Fibroblast of peridontal ligament (primary cell): ENCODE results near the gene RBL1.
A peak's percentile ranks its signal among the peaks of the same experiment; 100 is the strongest.
"Not testable (repeated sequence)": the region's sequence is repeated elsewhere in the genome, so short reads cannot be mapped to it uniquely, and the experiment has no call there.

Source experiments
- DNase-seq: peaks from one replicate; pipeline ENCODE4 v3.0.0-alpha.2; 2010; ENCODE audit errors: extremely low read depth

The RBL1 gene

GRCh38 chr20:37072293-37073196 lies 23.3 kb downstream of the RBL1 start:
- no peak for DNase-seq

- peak; percentile 37 for DNase-seq
Measured at GRCh38 chr20:37071481-37071911, 24.3 kb downstream of the RBL1 start.

- not testable (repeated sequence) for DNase-seq
Measured at GRCh38 chr20:37069563-37069962, 26.2 kb downstream of the RBL1 start.

- no peak for DNase-seq
Measured at GRCh38 chr20:37066168-37066567, 29.6 kb downstream of the RBL1 start.

GRCh38 chr20:37055276-37055675 lies 40.5 kb downstream of the RBL1 start:
- no peak for DNase-seq

- DNase-seq, result no peak
Measured at GRCh38 chr20:37053230-37053950, 42.4 kb downstream of the RBL1 start.

- no peak for DNase-seq
Measured at GRCh38 chr20:37042986-37043972, 52.5 kb downstream of the RBL1 start.

- not testable (repeated sequence) for DNase-seq
Measured at GRCh38 chr20:37039366-37039765, 56.4 kb downstream of the RBL1 start.

- no peak for DNase-seq
Measured at GRCh38 chr20:37032077-37032476, 63.7 kb downstream of the RBL1 start.

GRCh38 chr20:37020636-37021035 lies 75.2 kb downstream of the RBL1 start:
- DNase-seq, result no peak

GRCh38 chr20:37012631-37013030 lies 83.2 kb downstream of the RBL1 start:
- DNase-seq, result not testable (repeated sequence)

GRCh38 chr20:37011858-37012257 lies 83.9 kb downstream of the RBL1 start:
- not testable (repeated sequence) for DNase-seq

GRCh38 chr20:37011147-37011546 lies 84.7 kb downstream of the RBL1 start:
- DNase-seq, result no peak

- DNase-seq, result peak; percentile 58
Measured at GRCh38 chr20:37007898-37008649, 87.7 kb downstream of the RBL1 start.

GRCh38 chr20:37005062-37005942 lies 90.5 kb downstream of the RBL1 start:
- not testable (repeated sequence) for DNase-seq

GRCh38 chr20:37001634-37002033 lies 94.2 kb downstream of the RBL1 start:
- DNase-seq, result not testable (repeated sequence)

- not testable (repeated sequence) for DNase-seq
Measured at GRCh38 chr20:37000171-37000570, 95.6 kb downstream of the RBL1 start.

GRCh38 chr20:36998652-36999051 lies 97.1 kb downstream of the RBL1 start:
- DNase-seq, result no peak

GRCh38 chr20:36997121-36997520 lies 98.7 kb downstream of the RBL1 start:
- DNase-seq, result no peak

GRCh38 chr20:36994221-36994620 lies 101.6 kb downstream of the RBL1 start:
- DNase-seq, result not testable (repeated sequence)
